ENCODE data around the gene TARS3.
"Not testable (repeated sequence)": the region's sequence is repeated elsewhere in the genome, so short reads cannot be mapped to it uniquely, and the experiment has no call there.

Gene TARS3

GRCh38 chr15:101697488-101697887 is 26.8 kb downstream of the TARS3 start:
- no peak for DNase-seq

DNA sequence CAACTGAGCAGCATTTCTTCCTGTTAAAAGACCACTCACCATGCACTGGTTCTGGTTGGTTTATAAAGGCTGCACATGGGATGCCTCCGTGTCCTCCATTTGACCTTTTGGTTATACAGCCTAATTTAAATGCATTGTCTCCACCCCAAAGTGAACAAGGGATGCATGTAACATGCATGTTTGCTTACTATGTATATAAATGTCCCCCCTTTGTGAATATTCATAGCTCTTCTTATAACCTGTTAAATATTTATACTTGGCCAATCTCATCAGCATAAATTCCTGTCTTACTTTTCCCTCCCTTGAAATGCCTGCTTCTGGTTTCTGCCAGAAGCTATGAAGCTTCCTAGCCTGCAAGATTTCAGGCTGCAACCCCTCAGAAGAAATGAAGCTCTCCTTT is 27.4 kb downstream of the TARS3 start:
- no peak for DNase-seq

DNA sequence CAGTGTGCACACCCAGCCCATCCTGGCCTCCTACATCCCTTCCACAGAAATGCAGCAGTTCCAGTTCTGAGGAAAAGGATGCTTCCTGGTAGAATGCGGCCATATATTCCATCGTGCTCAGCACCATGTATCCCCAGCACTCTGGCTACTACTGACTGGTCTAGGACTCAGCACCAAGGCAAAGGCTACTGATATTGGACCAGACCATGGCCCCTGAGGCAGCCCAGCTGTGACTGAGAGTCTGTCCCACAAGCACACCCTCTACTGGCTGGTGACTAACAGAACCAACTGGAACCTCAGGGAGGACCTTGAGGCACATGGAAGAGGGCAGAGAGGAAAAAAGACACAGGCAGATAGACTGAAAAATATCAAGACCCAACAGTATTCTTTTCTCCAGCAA is 30.0 kb downstream of the TARS3 start:
- no peak for DNase-seq

GRCh38 chr15:101692801-101693598 is 31.3 kb downstream of the TARS3 start:
- DNase-seq = no peak

GRCh38 chr15:101689901-101690300 is 34.4 kb downstream of the TARS3 start:
- no peak for DNase-seq

- DNase-seq = no peak
These were observed 37.6 kb downstream of the TARS3 start for GRCh38 chr15:101686718-101687117.

DNA sequence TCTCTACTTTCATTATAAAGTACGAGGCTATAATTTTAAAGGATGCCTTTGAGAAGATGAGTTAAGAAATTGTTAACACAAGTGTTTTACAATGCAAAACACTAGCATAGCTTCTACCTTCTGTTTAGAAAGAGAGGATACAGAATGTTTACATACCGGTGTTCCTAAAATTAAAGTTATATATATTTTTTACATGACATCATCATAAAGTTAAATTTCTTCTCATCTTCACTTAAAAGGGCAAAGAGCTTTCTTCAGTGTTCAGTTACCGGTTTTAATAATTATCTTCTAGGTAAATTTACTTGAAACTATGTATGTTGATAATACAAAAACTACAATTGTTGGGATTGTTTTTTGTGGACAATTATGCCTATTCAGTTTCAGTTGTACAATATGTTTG is 39.4 kb downstream of the TARS3 start:
- no peak for DNase-seq

DNA sequence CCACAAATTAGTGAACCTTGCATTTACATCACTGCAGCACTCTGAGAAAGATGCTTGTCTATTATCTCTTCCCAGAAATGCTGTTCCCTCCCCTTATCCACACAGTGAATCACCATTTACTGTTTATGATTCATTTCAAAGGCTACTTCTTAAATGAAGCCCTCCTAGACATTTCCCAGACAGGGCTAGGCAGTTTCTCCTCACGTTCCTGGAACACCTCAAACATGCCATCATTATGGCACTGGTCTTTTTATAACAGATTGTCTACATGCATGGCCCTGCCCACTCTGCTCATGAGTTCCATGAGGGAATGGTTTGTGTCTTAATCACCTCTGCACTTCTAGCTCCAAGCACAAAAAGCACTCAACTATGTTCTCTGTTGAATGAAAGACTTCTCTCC is 39.9 kb downstream of the TARS3 start:
- no peak for DNase-seq

DNA sequence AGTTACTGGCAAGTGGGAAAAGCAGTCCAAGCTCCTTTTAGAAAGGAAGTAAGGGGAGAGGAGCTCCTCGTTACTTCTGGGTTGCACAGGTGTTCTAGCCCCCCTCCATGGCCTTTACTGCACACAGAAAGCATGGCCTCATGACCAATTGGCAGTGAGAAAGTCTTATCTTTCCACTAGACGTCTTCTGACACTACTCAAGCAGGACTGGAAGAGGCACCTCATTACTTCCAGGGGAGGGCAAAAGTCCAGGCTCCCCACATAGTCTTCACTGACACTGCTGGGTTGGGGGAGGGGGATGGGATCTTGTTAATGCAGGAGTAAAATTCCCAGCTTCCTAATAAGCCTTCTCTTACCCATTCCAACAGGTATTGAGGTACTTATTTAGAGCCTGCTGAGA is 44.5 kb downstream of the TARS3 start:
- no peak for DNase-seq

GRCh38 chr15:101676921-101677329 is 47.3 kb downstream of the TARS3 start:
- DNase-seq = no peak

GRCh38 chr15:101675796-101676582 is 48.3 kb downstream of the TARS3 start:
- DNase-seq = no peak

GRCh38 chr15:101675015-101675414 is 49.3 kb downstream of the TARS3 start:
- DNase-seq = no peak

GRCh38 chr15:101672298-101672697 is 52.0 kb downstream of the TARS3 start:
- no peak for DNase-seq

- no peak for DNase-seq
These were observed 54.5 kb downstream of the TARS3 start for GRCh38 chr15:101669744-101670143.

GRCh38 chr15:101667881-101668280 is 56.4 kb downstream of the TARS3 start:
- no peak for DNase-seq

- DNase-seq = no peak
These were observed 59.9 kb downstream of the TARS3 start for GRCh38 chr15:101664303-101664913.

GRCh38 chr15:101662203-101662602 is 62.1 kb downstream of the TARS3 start:
- no peak for DNase-seq

DNA sequence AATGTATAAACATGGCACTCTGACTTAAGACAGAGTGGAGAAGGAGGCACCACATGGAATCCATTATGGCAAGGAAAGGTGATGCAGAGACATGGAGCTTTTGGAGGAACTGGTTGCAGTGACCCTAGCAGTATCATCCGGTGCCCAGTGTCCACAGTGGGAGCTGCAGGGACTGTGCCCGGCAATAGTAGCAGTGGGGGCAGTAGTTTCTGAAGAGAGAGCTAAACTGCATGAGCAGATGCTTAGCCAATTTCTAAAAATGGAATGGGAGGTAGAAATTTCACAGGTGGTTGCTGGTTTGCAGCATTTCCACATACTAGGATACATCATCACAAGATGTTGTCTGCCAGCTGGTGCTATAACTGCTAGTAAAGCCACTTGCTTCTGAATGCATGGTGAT is 64.3 kb downstream of the TARS3 start:
- no peak for DNase-seq

GRCh38 chr15:101657968-101658784 is 66.1 kb downstream of the TARS3 start:
- DNase-seq = no peak

GRCh38 chr15:101657171-101657570 is 67.1 kb downstream of the TARS3 start:
- no peak for DNase-seq

DNA sequence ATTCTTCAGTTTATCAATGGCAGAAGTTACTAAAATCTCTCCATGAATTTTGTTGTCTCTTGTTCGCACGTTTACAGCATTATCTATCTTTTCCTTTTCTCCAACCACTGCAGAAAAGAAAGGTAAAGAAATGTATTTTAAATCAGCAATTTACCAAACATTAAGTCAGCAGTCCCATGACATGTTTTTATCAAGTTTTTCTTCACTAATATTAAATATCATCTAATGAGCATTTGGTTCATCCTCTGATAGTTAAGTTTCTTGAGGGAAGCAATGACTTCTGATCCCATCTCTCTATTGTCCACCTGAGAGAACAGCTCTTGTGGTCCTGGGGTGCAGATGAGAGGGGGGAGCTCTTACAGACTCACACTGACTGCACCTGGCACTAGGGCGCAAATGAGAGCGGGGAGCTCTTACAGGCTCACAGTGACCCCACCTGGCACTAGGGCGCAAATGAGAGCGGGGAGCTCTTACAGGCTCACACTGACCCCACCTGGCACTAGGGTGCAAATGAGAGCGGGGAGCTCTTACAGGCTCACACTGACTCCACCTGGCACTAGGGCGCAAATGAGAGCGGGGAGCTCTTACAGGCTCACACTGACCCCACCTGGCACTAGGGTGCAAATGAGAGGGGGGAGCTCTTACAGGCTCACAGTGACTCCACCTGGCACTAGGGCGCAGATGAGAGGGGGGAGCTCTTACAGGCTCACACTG is 69.5 kb downstream of the TARS3 start:
- DNase-seq = not testable (repeated sequence)

DNA sequence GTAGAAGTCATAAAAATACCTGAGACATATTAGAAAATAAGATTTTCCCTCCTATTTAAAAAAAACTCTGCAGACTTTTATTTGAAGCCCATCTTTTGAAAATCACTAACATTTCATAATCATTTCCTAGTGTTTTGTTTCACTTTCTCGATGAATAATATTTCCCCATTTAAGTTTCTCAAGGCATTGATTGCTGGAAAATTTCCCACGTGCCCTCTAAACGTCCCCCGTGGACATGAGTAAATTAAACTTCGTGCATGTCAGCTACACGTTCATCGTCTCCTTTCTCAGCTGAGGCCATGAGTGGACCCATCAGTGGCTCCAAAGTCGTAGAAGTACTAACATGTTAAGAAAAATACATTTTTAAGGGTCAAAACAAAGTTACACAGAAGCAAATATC is 70.1 kb downstream of the TARS3 start:
- peak; percentile 74 to 81 for DNase-seq
